ENCODE data around the gene OR14A2.
"Not testable (repeated sequence)": the region's sequence is repeated elsewhere in the genome, so short reads cannot be mapped to it uniquely, and the experiment has no call there.

The OR14A2 gene

GRCh38 chr1:247748041-247748440 is at the start of gene OR14A2:
Gene OR14A2 (minus strand): TSS chr1:247748141.
- H3K27ac ChIP-seq = no peak within 1 kb of the TSS
- no peak within 1 kb of the TSS for H3K4me3 ChIP-seq (ENCODE audit: low read depth in 1 of 2, low read length in 1 of 2)
- H3K9me3 ChIP-seq = no peaks in the 10 kb centered on the region
- no peaks in the 10 kb centered on the region for H3K36me3 ChIP-seq
- H3K27me3 ChIP-seq = no peaks in the 10 kb centered on the region
- no peak for TF ChIP-seq CTCF (IDR thresholded peaks at IDR 0.05)
- no peaks in the 10 kb centered on the region for H3K4me1 ChIP-seq (ENCODE audit: control insufficient read depth in 1 of 2, insufficient read depth in 1 of 2, low read depth in 1 of 2, low read length in 1 of 2)

- H3K27me3 ChIP-seq = no peaks in the 10 kb centered on the region
- no peak overlapping the region for H3K27ac ChIP-seq
- no peak overlapping the region for H3K4me3 ChIP-seq (ENCODE audit: low read depth in 1 of 2, low read length in 1 of 2)
- no peak for TF ChIP-seq CTCF (IDR thresholded peaks at IDR 0.05)
- no peaks in the 10 kb centered on the region for H3K36me3 ChIP-seq
- no peaks in the 10 kb centered on the region for H3K9me3 ChIP-seq
- H3K4me1 ChIP-seq (ENCODE audit: control insufficient read depth in 1 of 2, insufficient read depth in 1 of 2, low read depth in 1 of 2, low read length in 1 of 2) = no peaks in the 10 kb centered on the region
These were observed 49.6 kb upstream of the OR14A2 start for GRCh38 chr1:247797518-247797917.

- Histone ChIP-seq H3K9me3 (no peaks in the 10 kb centered on the region), H3K36me3 (no peaks in the 10 kb centered on the region), H3K27ac (no peak overlapping the region), H3K27me3 (no peaks in the 10 kb centered on the region), H3K4me1 (ENCODE audit: control insufficient read depth in 1 of 2, insufficient read depth in 1 of 2, low read depth in 1 of 2, low read length in 1 of 2) (no peaks in the 10 kb centered on the region), H3K4me3 (ENCODE audit: low read depth in 1 of 2, low read length in 1 of 2) (no peak overlapping the region)
- no peak for TF ChIP-seq CTCF (IDR thresholded peaks at IDR 0.05)
These were observed 21.7 kb upstream of the OR14A2 start for GRCh38 chr1:247769603-247770002.

GRCh38 chr1:247760456-247760855 is 12.5 kb upstream of the OR14A2 start, which contains the start of gene OR1C1:
Gene OR1C1 (minus strand): TSS chr1:247760556. CDS start chr1:247758406, 2,150 bp downstream.
- H3K27me3 ChIP-seq = no peaks in the 10 kb centered on the region
- TF ChIP-seq CTCF (IDR thresholded peaks at IDR 0.05) = no peak
- no peaks in the 10 kb centered on the region for H3K4me1 ChIP-seq (ENCODE audit: control insufficient read depth in 1 of 2, insufficient read depth in 1 of 2, low read depth in 1 of 2, low read length in 1 of 2)
- no peaks in the 10 kb centered on the region for H3K36me3 ChIP-seq
- H3K27ac ChIP-seq = no peak within 1 kb of the TSS
- no peaks in the 10 kb centered on the region for H3K9me3 ChIP-seq
- no peak within 1 kb of the TSS for H3K4me3 ChIP-seq (ENCODE audit: low read depth in 1 of 2, low read length in 1 of 2)

- not testable (repeated sequence) for H3K9me3 ChIP-seq
These were observed 6.4 kb upstream of the OR14A2 start for GRCh38 chr1:247754311-247754710.

GRCh38 chr1:247749870-247750269 is 1.9 kb upstream of the OR14A2 start:
- Histone ChIP-seq H3K27ac (no peak overlapping the region), H3K9me3 (no peaks in the 10 kb centered on the region), H3K27me3 (no peaks in the 10 kb centered on the region), H3K4me1 (ENCODE audit: control insufficient read depth in 1 of 2, insufficient read depth in 1 of 2, low read depth in 1 of 2, low read length in 1 of 2) (no peaks in the 10 kb centered on the region), H3K36me3 (no peaks in the 10 kb centered on the region), H3K4me3 (ENCODE audit: low read depth in 1 of 2, low read length in 1 of 2) (no peak overlapping the region)
- no peak for TF ChIP-seq CTCF (IDR thresholded peaks at IDR 0.05)

More at GRCh38 chr1:247754311-247754710, 6.4 kb upstream of the OR14A2 start:
- not testable (repeated sequence) for H3K27ac ChIP-seq; H3K36me3 ChIP-seq; H3K4me1 ChIP-seq (ENCODE audit: control insufficient read depth in 1 of 2, insufficient read depth in 1 of 2, low read depth in 1 of 2, low read length in 1 of 2); H3K27me3 ChIP-seq; H3K4me3 ChIP-seq (ENCODE audit: low read depth in 1 of 2, low read length in 1 of 2)
